OCI-LY7 (cell line): ENCODE measurements around the gene PDGFD. TPM values are rescaled to one million over a fixed set of nuclear protein-coding genes. Genes with fewer than 3 reads are reported as not detected.

ENCODE experiments used
- BruUV-seq: library from RNA; stranded (reverse); fragments of 400-500 nt; replicated peaks from 2 replicates; lab custom pipeline; 2021; lab: Mats Ljungman, UMichigan
- CTCF ChIA-PET: fragments of 300-600 bp; sonication (Branson Sonifier 250); formaldehyde crosslinking; loops from one replicate; lab custom pipeline; 2022; ENCODE audit warnings: antibody characterized with exemption; ENCODE audit not compliant: unreplicated experiment; lab: Charles Lee
- POLR2A ChIA-PET: fragments of 300-600 bp; sonication (Branson Sonifier 250); formaldehyde crosslinking; loops from one replicate; lab custom pipeline; 2022; ENCODE audit warnings: antibody characterized with exemption; lab: Charles Lee
- DNase-seq: peaks from one replicate; pipeline ENCODE4 v3.0.0-alpha.2; 2015; ENCODE audit warnings: low spot score
- H2AFZ ChIP-seq: fragments of 200-600 bp; sonication (generic), shearing (Covaris generic); 2 replicates; pipeline ENCODE4 v1.6.1; 2014; ENCODE audit warnings: mild to moderate bottlenecking, antibody characterized with exemption, low read length, moderate library complexity
- H3K27ac ChIP-seq: fragments of 200-600 bp; sonication (generic); 2 replicates; pipeline ENCODE4 v1.5.1; 2014; ENCODE audit warnings: mixed run types, low read depth, mild to moderate bottlenecking, moderate library complexity, low read length, inconsistent platforms; ENCODE audit not compliant: poor library complexity, severe bottlenecking
- H3K36me3 ChIP-seq: fragments of 200-600 bp; sonication (generic); 2 replicates; pipeline ENCODE4 v1.6.1; 2014; ENCODE audit warnings: mild to moderate bottlenecking, antibody characterized with exemption, low read length, moderate library complexity, mixed read lengths; ENCODE audit not compliant: insufficient read depth
- H3K4me1 ChIP-seq: fragments of 200-600 bp; sonication (generic); 2 replicates; pipeline ENCODE4 v1.5.1; 2014; ENCODE audit warnings: mild to moderate bottlenecking, low read length; ENCODE audit not compliant: insufficient read depth, poor library complexity, severe bottlenecking
- H3K4me2 ChIP-seq: fragments of 200-600 bp; sonication (generic); 2 replicates; pipeline ENCODE4 v1.6.1; 2014; ENCODE audit warnings: mild to moderate bottlenecking, low read length
- H3K4me3 ChIP-seq: fragments of 200-600 bp; sonication (generic); 2 replicates; pipeline ENCODE4 v1.5.1; 2014; ENCODE audit warnings: mild to moderate bottlenecking, low read depth, low read length; ENCODE audit not compliant: poor library complexity, severe bottlenecking
- H3K79me2 ChIP-seq: fragments of 200-600 bp; sonication (generic); 2 replicates; pipeline ENCODE4 v1.6.1; 2016; ENCODE audit warnings: low read depth, mild to moderate bottlenecking, low read length, moderate library complexity, mixed read lengths; ENCODE audit not compliant: insufficient read depth
- H3K9me2 ChIP-seq: fragments of 200-600 bp; sonication (generic); 2 replicates; pipeline ENCODE4 v1.6.1; 2016; ENCODE audit warnings: mild to moderate bottlenecking, low read length, mixed read lengths; ENCODE audit not compliant: insufficient read depth
- H3K9me3 ChIP-seq: fragments of 200-600 bp; sonication (generic); 2 replicates; pipeline ENCODE4 v1.6.1; 2014; ENCODE audit warnings: mild to moderate bottlenecking, mixed run types, low read length, mixed read lengths
- H4K20me1 ChIP-seq: fragments of 200-600 bp; sonication (generic); 2 replicates; pipeline ENCODE4 v1.6.1; 2014; ENCODE audit warnings: mild to moderate bottlenecking, antibody characterized with exemption, low read length, moderate library complexity, mixed read lengths; ENCODE audit not compliant: insufficient read depth
- EZH2phosphoT487 ChIP-seq: fragments of 200-600 bp; sonication (generic); IDR thresholded peaks from 2 replicates; pipeline ENCODE4 v1.6.1; 2018; ENCODE audit warnings: low read depth, borderline replicate concordance, mild to moderate bottlenecking, mixed run types, antibody characterized with exemption, low read length, moderate library complexity, mixed read lengths
- intact Hi-C: fragments of 100-400 bp; cut with micrococcal nuclease; formaldehyde crosslinking; loops from one replicate; pipeline ENCODE4 v1.10.0; 2022; ENCODE audit not compliant: unreplicated experiment
- total RNA-seq, 2 experiments: library from RNA; depleted of rRNA in 1 of 2; stranded (reverse); fragments of >200 nt in 1 of 2; shearing (Covaris generic) in 1 of 2; gene quantifications; 2 replicates each; pipeline ENCODE4 v1.2.3, GENCODE V29; 2014 to 2022
- TF ChIP-seq, protein P1 (sequence below): fragments of 200-600 bp; sonication (generic); conservative IDR thresholded peaks from 2 replicates; pipeline ENCODE4 v1.5.1; 2014; ENCODE audit warnings: mild to moderate bottlenecking, antibody characterized with exemption, low read length, moderate library complexity, mixed read lengths

Gene PDGFD
- total RNA-seq, 2 experiments from 2014 or later = 1.0 to 6.0 TPM

GRCh38 chr11:103928040-103928801, 235.7 kb downstream of the PDGFD start:
- no peaks in the 10 kb centered on the region for H3K79me2 ChIP-seq

DNA sequence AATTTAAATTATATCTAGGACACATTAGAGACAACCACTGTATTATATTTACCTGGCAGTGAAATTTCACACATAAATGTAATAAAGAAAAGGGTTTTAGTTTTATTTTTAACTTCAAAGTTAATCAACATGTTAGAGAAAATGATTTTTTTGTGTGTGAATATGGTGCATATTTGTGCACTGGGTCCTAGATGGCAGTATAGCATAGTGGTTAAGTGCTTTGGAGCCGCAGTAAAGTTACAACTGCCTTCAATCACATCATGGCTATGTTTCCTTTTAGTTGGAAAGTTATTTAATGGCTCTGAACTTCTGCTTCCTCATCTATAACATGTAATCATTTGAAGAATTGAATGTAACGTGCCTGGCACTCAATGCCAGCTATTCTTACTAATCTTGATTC, 236.4 kb downstream of the PDGFD start:
- Histone ChIP-seq H3K9me2 (no peaks in the 10 kb centered on the region), H3K27ac (no peak overlapping the region), H3K4me1 (peaks cover 20% of the 10 kb centered on the region), H3K36me3 (no peaks in the 10 kb centered on the region), H4K20me1 (no peaks in the 10 kb centered on the region; the same call in 1 of the 2 replicates), H3K4me3 (no peak overlapping the region), H3K4me2 (no peak overlapping the region), H3K79me2 (no peaks in the 10 kb centered on the region), H2AFZ (no peak overlapping the region), H3K9me3 (no peaks in the 10 kb centered on the region)
- TF ChIP-seq, protein P1, sequence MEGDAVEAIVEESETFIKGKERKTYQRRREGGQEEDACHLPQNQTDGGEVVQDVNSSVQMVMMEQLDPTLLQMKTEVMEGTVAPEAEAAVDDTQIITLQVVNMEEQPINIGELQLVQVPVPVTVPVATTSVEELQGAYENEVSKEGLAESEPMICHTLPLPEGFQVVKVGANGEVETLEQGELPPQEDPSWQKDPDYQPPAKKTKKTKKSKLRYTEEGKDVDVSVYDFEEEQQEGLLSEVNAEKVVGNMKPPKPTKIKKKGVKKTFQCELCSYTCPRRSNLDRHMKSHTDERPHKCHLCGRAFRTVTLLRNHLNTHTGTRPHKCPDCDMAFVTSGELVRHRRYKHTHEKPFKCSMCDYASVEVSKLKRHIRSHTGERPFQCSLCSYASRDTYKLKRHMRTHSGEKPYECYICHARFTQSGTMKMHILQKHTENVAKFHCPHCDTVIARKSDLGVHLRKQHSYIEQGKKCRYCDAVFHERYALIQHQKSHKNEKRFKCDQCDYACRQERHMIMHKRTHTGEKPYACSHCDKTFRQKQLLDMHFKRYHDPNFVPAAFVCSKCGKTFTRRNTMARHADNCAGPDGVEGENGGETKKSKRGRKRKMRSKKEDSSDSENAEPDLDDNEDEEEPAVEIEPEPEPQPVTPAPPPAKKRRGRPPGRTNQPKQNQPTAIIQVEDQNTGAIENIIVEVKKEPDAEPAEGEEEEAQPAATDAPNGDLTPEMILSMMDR = peak; percentile 75
- TF ChIP-seq EZH2phosphoT487 = no peak
- no TSS peak for BruUV-seq
- peak; percentile 28 for DNase-seq
- ChIA-PET POLR2A (interaction anchor here (0.6 to 1.2 kb wide), 3 partner anchors 21 to 221 kb away, joined by 3 to 5 read pairs (median 3); no protein-coding TSS in a partner anchor), CTCF (no interaction called here)
- intact Hi-C loops = loop anchor here (1.0 to 5.0 kb wide), 3 partner anchors 237 to 405 kb away; partner anchors contain the start of gene PDGFD

More at GRCh38 chr11:103928040-103928801, 235.7 kb downstream of the PDGFD start:
- no peak for DNase-seq
- Histone ChIP-seq H3K4me3 (no peak overlapping the region), H3K36me3 (no peaks in the 10 kb centered on the region), H3K4me1 (peaks cover 20% of the 10 kb centered on the region), H3K9me3 (no peaks in the 10 kb centered on the region), H3K9me2 (no peaks in the 10 kb centered on the region), H4K20me1 (no peaks in the 10 kb centered on the region; the same call in 1 of the 2 replicates), H3K4me2 (no peak overlapping the region), H2AFZ (no peak overlapping the region), H3K27ac (no peak overlapping the region)
- ChIA-PET POLR2A (interaction anchor here (0.6 to 1.2 kb wide), 3 partner anchors 20 to 220 kb away, joined by 3 to 5 read pairs (median 3); no protein-coding TSS in a partner anchor), CTCF (no interaction called here)
- BruUV-seq = no TSS peak
- intact Hi-C loops = loop anchor here (5.0 kb wide), 1 partner anchor 404 kb away; no protein-coding TSS in a partner anchor
- TF ChIP-seq, protein P1 = no peak
- TF ChIP-seq EZH2phosphoT487 = no peak
